ENCODE measurements around the gene IAH1.
"Not testable (repeated sequence)": the region's sequence is repeated elsewhere in the genome, so short reads cannot be mapped to it uniquely, and the experiment has no call there.

Gene IAH1

GRCh38 chr2:9473308-9473984 is 905 bp upstream of the IAH1 start:
- peak; percentile 30 for DNase-seq (ENCODE audit: low spot score)

DNA sequence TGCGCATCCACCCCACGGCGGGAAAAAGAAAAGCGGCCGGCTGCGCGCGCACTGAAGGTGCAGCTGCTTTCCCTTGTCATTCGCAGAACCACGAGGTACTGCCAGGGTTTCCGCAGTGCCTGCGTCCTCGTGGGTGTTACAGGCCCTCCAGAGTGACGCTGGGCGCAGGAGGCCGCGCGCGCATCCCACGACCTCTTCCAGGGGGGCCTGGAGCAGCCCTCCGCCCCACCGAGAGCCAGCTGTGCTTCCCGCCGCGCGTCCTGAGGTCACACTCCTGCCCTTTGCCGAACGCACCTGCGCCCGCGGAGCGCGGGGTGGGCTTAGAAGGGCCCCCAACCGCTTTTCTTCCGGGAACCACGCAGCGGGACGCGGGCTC is 378 bp upstream of the IAH1 start:
- DNase-seq (ENCODE audit: low spot score): peak; percentile 23

DNA sequence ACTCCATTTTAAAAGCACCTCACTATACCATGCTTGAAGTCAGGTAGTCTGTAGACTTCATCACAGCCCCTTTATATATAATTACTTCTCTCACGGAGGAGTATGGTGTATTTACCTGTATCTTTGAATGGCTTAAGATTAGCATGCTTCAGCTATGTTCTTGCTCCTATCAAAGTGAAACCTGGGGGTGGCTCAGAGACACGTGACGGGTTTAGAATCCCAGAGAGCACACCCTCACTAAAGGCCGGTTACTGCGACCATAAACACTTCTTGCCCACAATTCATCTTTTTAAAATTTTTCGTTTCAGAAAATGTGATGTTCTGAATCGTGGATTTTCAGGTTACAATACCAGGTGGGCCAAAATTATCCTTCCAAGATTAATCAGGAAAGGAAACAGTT is 3.6 kb downstream of the IAH1 start:
- DNase-seq (ENCODE audit: low spot score): no peak

- DNase-seq (ENCODE audit: low spot score): no peak
These were observed 4.2 kb downstream of the IAH1 start for GRCh38 chr2:9478526-9478925.

DNA sequence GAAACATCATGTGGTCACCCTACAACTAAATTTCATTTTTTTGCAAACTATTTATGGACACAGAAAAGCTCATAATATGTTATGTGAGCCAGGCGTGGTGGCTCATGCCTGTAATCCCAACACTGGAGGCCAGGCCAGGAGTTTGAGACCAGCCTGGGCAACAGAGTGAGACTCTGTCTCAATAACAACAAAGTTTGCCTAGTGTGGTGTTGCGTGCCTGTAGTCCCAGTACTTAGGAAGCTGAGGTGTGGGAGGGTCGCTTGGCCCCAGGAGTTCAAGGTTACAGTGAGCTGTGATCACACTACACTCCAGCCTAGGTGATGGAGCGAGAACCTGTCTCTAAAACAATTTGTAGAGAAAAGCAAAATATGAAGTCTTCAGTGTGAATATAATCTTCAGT is 5.8 kb downstream of the IAH1 start:
- DNase-seq (ENCODE audit: low spot score): no peak

GRCh38 chr2:9483107-9483506 is 8.8 kb downstream of the IAH1 start:
- DNase-seq (ENCODE audit: low spot score): no peak

DNA sequence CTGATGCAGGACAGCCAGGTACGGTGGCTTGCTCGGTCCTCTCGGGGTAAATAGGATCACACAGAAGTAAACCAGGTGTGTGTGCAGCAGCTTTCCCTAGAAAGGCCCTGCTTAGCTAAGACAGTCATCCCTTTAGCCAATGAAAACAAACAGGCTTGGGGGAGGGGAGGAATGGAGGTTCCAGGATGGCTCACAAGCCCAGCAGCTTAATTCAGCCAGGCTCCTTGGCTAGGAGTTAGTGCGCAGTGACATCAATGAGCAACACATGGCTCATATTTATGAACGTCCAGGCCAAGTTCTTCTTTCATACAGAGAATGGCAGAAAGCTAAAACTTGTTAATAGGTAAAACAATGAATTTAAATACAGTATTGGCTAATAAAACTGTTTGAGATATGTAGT is 10.2 kb downstream of the IAH1 start:
- DNase-seq (ENCODE audit: low spot score): no peak

- DNase-seq (ENCODE audit: low spot score): no peak
These were observed 14.5 kb downstream of the IAH1 start for GRCh38 chr2:9488583-9489547.

DNA sequence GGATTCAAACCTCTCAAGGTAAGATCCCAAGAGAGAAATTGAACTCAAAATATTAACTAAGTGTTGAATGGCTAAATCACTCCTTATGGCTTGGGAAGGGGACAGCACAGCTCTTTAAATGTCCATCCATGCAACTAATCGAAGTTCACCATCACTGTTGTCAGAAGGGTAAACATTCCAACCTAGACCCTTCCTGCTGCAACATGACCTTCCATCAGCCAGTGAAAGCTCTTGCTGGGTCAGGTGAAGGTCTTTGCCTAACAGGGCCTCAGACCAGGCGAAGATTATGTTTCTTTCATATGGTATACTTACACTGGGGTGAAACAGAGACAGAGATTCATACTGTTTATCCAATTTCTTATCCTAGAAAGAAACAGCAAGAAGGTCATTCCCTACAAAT is 16.4 kb downstream of the IAH1 start:
- DNase-seq (ENCODE audit: low spot score): no peak

DNA sequence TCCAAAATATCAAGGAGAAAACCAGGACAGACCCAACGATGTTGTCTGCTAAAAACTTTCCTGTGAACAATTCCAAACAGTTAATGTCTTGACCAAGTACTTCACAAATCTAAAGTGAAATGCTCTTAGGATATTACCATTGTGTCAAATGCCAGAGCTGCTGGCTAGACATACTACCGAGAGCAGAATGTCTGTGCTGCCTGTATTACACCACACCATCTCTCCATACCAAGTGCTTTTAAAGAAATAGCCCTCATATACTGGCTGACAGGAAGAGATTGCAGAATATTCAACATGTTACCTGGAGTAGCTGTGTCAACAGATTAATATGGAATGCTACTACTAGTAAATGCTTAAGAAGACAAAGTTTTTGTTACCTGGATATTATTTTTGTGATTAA is 18.6 kb downstream of the IAH1 start:
- no peak for DNase-seq (ENCODE audit: low spot score)

- no peak for DNase-seq (ENCODE audit: low spot score)
These were observed 19.1 kb downstream of the IAH1 start for GRCh38 chr2:9493478-9493877.

DNA sequence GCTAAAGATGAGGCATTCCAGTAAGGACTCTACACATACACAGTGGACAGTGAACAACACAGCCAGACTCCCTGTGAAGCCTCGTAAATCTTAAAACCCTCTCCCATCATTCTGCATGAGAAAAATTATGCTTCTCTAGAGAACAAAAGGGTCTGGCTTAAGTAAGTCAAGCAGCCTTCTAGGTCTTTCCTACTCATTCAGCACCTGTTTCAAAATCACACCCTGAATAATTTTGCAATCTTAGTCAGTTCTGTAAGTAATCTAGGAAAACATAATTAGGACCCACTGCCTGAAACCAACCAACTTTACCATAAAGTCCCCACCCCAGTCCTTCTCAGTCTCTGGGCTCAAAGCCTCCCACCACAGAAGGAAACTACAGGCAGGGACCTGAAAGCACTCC is 19.7 kb downstream of the IAH1 start:
- no peak for DNase-seq (ENCODE audit: low spot score)

DNA sequence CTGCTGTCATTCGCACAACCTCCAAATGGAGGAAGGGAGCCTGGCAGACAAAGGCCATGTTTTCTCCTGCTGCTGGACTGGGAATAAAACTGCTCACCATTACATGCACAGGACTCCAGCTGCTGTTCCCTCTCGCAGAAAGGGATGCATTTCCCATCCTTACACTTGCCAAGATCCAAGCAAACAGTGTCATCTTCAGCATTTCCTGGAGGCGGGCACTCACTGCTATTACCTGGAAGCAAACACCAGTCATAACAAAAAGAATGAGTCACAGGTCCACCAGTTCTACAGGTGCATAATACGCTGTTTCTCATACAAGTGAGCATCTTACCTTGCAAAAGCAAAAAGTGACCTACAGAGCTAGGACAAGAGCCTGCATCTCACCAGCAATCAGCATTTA is 22.7 kb downstream of the IAH1 start:
- DNase-seq (ENCODE audit: low spot score): no peak

DNA sequence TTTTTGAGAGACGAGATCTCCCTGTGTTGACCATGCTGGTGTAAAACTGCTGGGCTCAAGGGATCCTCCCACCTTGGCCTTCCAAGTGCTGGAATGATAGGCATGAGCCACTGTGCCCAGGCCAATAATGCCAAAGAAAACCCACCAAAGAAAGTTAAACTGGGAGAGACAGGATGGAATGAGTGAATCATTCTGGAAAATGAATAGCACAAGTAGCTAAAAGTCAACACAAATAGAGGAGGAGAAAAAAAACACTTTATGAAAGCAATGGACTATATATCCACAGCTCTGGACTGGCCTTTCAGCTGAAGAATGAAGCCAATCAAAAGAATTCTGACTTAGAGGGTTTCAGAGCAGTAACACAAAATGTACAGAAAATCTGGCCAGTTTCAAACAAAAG is 23.9 kb downstream of the IAH1 start:
- no peak for DNase-seq (ENCODE audit: low spot score)

- DNase-seq (ENCODE audit: low spot score): no peak
These were observed 34.6 kb downstream of the IAH1 start for GRCh38 chr2:9508931-9509330.

GRCh38 chr2:9513946-9514345 is 39.6 kb downstream of the IAH1 start:
- not testable (repeated sequence) for DNase-seq (ENCODE audit: low spot score)

DNA sequence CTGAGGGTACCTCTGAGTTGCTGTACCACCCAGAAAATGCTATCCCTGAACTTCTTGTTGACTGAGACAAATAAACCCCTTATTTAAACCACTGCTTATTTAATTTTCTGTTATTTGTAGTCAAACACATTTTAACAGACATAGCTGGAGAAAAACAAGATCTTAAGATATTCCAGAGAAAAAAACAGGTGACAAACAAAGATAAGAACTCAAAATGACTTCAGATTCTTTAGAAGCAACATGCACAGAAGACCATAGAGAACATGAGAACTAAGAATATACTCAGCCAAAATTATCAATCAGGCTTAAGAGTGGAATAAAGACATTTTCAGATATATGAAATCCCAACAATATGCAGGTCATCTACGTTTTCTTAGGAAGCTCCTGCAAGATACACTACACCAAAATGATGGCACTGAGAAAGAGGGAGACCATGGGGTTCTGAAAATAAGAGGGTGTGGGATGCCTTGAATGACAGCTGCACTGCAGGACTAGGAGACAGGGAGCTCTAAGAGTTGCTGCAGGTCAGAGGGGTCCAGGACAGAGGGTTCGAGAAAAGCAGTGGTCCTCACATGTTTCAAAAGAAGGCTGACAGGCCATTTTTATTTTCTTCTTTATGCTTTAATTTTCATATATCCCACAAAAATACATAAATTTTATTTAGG is 42.9 kb downstream of the IAH1 start:
- DNase-seq (ENCODE audit: low spot score): no peak

GRCh38 chr2:9518163-9518562 is 43.8 kb downstream of the IAH1 start:
- DNase-seq (ENCODE audit: low spot score): no peak

DNA sequence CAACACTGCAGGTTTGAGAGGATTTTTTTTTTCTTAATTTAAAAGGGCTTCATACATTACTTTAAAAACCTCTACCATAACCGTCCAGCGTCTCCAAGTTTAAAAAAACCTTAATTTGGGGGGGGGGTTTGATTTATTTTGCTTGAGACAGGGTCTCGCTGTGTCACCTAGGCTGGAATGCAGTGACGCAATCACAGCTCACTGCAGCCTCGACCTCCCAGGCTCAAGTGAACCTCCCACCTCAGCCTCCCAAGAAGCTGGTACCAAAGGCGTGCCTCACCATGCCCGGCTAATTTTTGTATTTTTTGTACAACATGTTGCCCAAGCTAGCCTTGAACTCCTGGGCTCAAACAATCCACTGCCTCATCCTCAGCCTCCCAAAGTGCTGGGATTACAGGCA is 44.4 kb downstream of the IAH1 start:
- no peak for DNase-seq (ENCODE audit: low spot score)

- no peak for DNase-seq (ENCODE audit: low spot score)
These were observed 44.9 kb downstream of the IAH1 start for GRCh38 chr2:9519250-9519649.

GRCh38 chr2:9524291-9524690 is 49.9 kb downstream of the IAH1 start:
- DNase-seq (ENCODE audit: low spot score): no peak

- no peak for DNase-seq (ENCODE audit: low spot score)
These were observed 50.9 kb downstream of the IAH1 start for GRCh38 chr2:9525266-9525665.

Data from NAMALWA (cell line).